SK-N-MC (cell line): ENCODE results near the gene FXYD7.

Experiments
- EZH2 ChIP-seq: fragments of 200-600 bp; sonication (generic); IDR thresholded peaks from one replicate; pipeline ENCODE4 v1.6.1; 2017; ENCODE audit warnings: antibody characterized with exemption
- POLR2AphosphoS5 ChIP-seq: IDR thresholded peaks from 2 replicates; pipeline ENCODE4 v1.6.1; 2012; ENCODE audit warnings: mild to moderate bottlenecking, low read depth, low read length, borderline replicate concordance

- TF ChIP-seq POLR2AphosphoS5 (no peak), EZH2 (no peak)
Measured at GRCh38 chr19:35125270-35125717, 17.8 kb upstream of the FXYD7 start.
